H1 (cell line): ENCODE data around the gene VPS37C. TPM values are rescaled to one million over a fixed set of nuclear protein-coding genes. Genes with fewer than 3 reads are reported as not detected.

Experiments
- SIN3A ChIP-seq, 2 experiments: IDR thresholded peaks in 1 of 2; conservative IDR thresholded peaks in 1 of 2; 2 replicates each; pipeline ENCODE4 v1.6.1; 2011 to 2012; ENCODE audit warnings: low read length in 2 of 2, improper control_type of control experiment in 1 of 2, low read depth in 1 of 2, mild to moderate bottlenecking in 1 of 2
- polyA plus RNA-seq, 7 experiments: library from polyadenylated mRNA; depleted of rRNA in 3 of 7; stranded (reverse) in 5 of 7; unstranded in 2 of 7; fragments of >200 nt in 5 of 7; fragments of 200-250 nt in 2 of 7; gene quantifications; 1 replicate in 5 of 7; 2 replicates in 1 of 7; 4 replicates in 1 of 7; pipeline versions ENCODE4 v1.2.1 to v1.2.3, GENCODE V29; 2011 to 2013; ENCODE audit warnings: missing spikeins in 2 of 7, mixed read lengths in 2 of 7
- total RNA-seq: library from RNA; stranded (reverse); fragmentation: NEBNext Ultra II Directional; extraction: Animal tissue kit (Norgen Biotek cat#: 25700); gene quantifications from 2 replicates; pipeline ENCODE4 v1.2.1, GENCODE V29; 2021

VPS37C gene
- total and polyA plus RNA-seq, 2 of the 8 experiments (the other 6 are each of a cell fraction or from before 2014, with no cell fraction given): 12.9 to 21.0 TPM

- TF ChIP-seq SIN3A (conservative IDR thresholded peaks at IDR 0.05 in 1 of 2, IDR thresholded peaks at IDR 0.05 in 1 of 2; ENCODE audit: low read depth in 1 of 2, low read length in 2 of 2): no peak
These were observed 8.2 kb downstream of the VPS37C start (continued) for GRCh38 chr11:61152816-61153592.
